ENCODE results near the gene ZNF772.

Gene ZNF772

DNA sequence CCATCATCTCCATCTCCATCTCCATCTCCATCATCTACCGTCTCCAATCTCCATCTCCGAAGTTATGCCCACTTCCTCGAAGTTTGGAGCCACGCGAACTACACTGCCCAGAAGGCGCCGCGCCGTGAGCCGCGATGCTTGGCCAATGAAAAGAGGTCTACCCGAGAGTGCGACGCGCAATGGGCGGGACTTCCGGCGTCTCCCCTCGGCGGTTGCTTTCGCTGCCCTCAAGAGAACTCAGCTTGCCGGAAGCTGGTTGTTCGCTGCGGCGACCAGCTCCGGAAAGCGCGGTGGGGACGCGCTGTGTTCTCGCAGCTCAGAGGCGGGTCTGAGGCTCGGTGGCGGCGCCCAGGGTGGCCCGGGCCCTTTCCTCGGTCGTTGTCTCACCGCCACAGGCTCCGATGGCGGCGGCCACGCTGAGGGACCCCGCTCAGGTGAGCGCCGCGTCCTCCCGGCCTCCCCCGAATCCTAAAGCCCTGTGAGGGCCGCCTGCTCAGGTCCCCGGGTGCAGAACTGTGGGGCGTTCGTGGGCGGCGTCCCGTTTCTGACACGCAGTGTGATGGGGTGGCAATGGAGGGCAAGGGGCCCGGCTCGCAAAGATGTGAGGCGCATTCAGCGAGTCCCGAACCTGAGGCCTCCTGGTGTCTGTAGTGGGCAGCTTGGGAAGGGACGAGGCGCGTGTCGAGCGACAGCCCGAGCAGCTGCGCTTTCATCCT lies 22.5 kb upstream of the ZNF772 start, which contains the start of gene ZNF773:
ZNF773 (plus strand) TSS at position 259 of the 716 bp plus-strand sequence; CDS start at position 402, 143 bp downstream.
- TF ChIP-seq POLR2AphosphoS5 (IDR thresholded peaks at IDR 0.05; ENCODE audit: low read depth, low read length), result peak; percentile 85
- peak; percentile 70; the same call in 1 of the 2 replicates for TF ChIP-seq TAF1 (IDR thresholded peaks at IDR 0.05; ENCODE audit: borderline replicate concordance, insufficient read depth, low read length)

DNA sequence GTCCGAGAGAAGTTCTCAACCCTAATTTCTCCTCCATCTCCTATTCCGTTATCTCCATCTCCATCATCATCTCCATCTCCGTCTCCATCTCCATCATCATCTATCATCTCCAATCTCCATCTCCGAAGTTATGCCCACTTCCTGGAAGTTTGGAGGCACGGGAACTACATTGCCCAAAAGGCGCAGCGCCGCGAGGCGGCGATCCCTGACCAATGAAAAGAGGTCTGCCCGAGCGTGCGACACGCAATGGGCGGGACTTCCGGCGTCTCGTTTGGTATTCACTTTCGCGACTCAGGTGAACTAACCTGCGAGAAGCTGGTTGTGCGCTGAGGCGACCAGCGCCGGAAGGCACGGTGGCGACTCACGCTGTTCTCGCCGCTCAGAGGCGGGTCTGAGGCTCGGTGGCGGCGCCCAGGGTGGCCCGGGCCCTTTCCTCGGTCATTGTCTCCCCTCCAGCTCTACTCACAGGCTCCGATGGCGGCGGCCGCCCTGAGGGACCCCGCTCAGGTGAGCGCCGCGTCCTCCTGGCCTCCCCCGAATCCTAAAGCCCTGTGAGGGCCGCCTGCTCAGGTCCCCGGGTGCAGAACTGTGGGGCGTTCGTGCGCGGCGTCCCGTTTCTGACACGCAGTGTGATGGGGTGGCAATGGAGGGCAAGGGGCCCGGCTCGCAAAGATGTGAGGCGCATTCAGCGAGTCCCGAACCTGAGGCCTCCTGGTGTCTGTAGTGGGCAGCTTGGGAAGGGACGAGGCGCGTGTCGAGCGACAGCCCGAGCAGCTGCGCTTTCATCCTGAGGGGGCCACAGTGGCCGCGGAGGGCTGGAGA lies 10.3 kb upstream of the ZNF772 start, which contains the start of gene ZNF419:
ZNF419 (plus strand) TSS at position 274 of the 822 bp plus-strand sequence; CDS start at position 475, 201 bp downstream.
- peak; percentile 61 for TF ChIP-seq POLR2AphosphoS5 (IDR thresholded peaks at IDR 0.05; ENCODE audit: low read depth, low read length)
- 0 out of 2 replicates have a peak, but pooled peaks have one; percentile 21 for TF ChIP-seq TAF1 (IDR thresholded peaks at IDR 0.05; ENCODE audit: borderline replicate concordance, insufficient read depth, low read length)

DNA sequence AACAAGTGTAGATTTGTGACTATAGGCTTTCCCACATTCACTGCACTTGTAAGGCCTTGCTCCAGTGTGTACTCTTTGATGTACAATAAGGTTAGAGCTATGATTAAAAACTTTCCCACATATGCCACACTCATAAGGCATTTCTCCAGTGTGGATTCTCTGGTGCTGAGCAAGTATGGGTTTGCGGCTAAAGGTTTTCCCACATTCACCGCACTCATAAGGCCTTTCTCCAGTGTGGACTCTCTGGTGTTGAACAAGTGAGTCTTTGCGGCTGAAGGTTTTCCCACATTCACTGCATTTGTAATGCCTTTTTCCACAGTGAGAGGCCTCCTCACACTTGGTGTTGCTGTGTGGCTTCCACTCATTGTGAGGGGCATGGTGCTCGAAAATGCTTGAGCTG lies 3.7 kb downstream of the ZNF772 start:
- TF ChIP-seq, protein P1, sequence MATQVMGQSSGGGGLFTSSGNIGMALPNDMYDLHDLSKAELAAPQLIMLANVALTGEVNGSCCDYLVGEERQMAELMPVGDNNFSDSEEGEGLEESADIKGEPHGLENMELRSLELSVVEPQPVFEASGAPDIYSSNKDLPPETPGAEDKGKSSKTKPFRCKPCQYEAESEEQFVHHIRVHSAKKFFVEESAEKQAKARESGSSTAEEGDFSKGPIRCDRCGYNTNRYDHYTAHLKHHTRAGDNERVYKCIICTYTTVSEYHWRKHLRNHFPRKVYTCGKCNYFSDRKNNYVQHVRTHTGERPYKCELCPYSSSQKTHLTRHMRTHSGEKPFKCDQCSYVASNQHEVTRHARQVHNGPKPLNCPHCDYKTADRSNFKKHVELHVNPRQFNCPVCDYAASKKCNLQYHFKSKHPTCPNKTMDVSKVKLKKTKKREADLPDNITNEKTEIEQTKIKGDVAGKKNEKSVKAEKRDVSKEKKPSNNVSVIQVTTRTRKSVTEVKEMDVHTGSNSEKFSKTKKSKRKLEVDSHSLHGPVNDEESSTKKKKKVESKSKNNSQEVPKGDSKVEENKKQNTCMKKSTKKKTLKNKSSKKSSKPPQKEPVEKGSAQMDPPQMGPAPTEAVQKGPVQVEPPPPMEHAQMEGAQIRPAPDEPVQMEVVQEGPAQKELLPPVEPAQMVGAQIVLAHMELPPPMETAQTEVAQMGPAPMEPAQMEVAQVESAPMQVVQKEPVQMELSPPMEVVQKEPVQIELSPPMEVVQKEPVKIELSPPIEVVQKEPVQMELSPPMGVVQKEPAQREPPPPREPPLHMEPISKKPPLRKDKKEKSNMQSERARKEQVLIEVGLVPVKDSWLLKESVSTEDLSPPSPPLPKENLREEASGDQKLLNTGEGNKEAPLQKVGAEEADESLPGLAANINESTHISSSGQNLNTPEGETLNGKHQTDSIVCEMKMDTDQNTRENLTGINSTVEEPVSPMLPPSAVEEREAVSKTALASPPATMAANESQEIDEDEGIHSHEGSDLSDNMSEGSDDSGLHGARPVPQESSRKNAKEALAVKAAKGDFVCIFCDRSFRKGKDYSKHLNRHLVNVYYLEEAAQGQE (IDR thresholded peaks at IDR 0.05; ENCODE audit: insufficient read depth in 1 of 2, low read depth in 2 of 2, low read length in 2 of 2), result no peak
- TF ChIP-seq TAF1 (IDR thresholded peaks at IDR 0.05; ENCODE audit: borderline replicate concordance, insufficient read depth, low read length) (no peak), POLR2AphosphoS5 (IDR thresholded peaks at IDR 0.05; ENCODE audit: low read depth, low read length) (no peak), FOXP2 (optimal IDR thresholded peaks at IDR 0.05; ENCODE audit: borderline replicate concordance, extremely low read depth, extremely low read length, insufficient read depth) (no peak), SIN3A (IDR thresholded peaks at IDR 0.05; ENCODE audit: borderline replicate concordance, insufficient read depth, low read length) (no peak)

DNA sequence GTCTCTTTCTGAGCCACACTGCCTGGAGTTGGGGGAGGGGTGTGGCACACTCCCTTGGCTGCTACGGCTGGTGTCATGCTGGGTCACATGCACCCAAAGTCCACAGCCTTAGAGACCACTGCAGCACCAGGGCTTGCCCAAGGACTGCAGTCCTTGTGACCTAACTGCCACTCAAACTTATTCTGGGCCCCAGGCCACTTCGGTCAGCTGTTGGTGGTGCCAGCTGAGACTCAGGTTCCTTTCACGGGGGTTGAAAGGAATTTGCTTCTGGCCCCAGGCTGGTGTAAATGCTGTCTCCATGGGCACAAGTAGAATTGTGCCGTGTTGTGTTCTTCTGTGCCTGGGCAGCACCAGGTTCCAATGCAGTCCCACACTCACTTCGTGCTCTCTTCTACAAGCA lies 10.9 kb downstream of the ZNF772 start:
- TF ChIP-seq SIN3A (IDR thresholded peaks at IDR 0.05; ENCODE audit: borderline replicate concordance, insufficient read depth, low read length), result no peak
- no peak for TF ChIP-seq POLR2AphosphoS5 (IDR thresholded peaks at IDR 0.05; ENCODE audit: low read depth, low read length)
- no peak for TF ChIP-seq FOXP2 (optimal IDR thresholded peaks at IDR 0.05; ENCODE audit: borderline replicate concordance, extremely low read depth, extremely low read length, insufficient read depth)
- TF ChIP-seq TAF1 (IDR thresholded peaks at IDR 0.05; ENCODE audit: borderline replicate concordance, insufficient read depth, low read length), result no peak
- TF ChIP-seq, protein P1 (IDR thresholded peaks at IDR 0.05; ENCODE audit: insufficient read depth in 1 of 2, low read depth in 2 of 2, low read length in 2 of 2), result no peak

DNA sequence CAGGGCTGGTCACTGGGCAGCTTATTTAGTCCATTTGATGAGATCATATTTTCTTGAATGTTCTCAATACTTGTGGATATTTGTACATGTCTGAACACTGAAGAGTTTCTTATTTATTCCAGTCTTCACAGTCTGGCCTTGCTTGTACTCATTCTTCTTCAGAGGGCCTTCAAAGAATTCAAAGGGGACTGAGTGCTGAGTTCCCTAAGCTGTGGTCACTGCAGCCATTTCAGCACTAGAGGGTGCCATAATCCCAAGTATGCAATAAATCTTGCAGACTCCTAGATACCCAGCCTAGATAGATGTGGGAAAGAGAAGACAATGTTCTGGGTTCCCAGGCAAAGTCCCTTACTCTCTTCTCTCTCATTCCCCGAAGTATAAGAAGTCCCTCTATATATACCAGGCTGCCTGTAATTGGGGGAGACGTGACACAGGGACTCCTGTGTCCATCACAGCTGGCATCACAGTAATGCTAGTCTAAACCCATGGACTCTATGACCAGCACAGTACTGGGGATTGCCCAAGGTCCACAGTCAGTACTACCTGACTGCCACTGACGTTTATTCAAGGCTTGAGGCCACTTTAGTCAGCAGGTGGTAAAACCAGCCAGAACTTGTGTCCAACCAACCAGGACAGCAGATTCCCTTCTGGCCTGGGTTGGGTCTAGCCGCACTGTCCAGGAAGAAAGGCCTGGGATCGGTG lies 11.5 kb downstream of the ZNF772 start:
- TF ChIP-seq SIN3A (IDR thresholded peaks at IDR 0.05; ENCODE audit: borderline replicate concordance, insufficient read depth, low read length), result no peak
- TF ChIP-seq, protein P1 (IDR thresholded peaks at IDR 0.05; ENCODE audit: insufficient read depth in 1 of 2, low read depth in 2 of 2, low read length in 2 of 2), result no peak
- no peak for TF ChIP-seq TAF1 (IDR thresholded peaks at IDR 0.05; ENCODE audit: borderline replicate concordance, insufficient read depth, low read length)
- TF ChIP-seq POLR2AphosphoS5 (IDR thresholded peaks at IDR 0.05; ENCODE audit: low read depth, low read length), result no peak
- TF ChIP-seq FOXP2 (optimal IDR thresholded peaks at IDR 0.05; ENCODE audit: borderline replicate concordance, extremely low read depth, extremely low read length, insufficient read depth), result no peak

Measured in PFSK-1 (cell line).